Measurements from ENCODE around the gene CLC.

CLC gene

DNA sequence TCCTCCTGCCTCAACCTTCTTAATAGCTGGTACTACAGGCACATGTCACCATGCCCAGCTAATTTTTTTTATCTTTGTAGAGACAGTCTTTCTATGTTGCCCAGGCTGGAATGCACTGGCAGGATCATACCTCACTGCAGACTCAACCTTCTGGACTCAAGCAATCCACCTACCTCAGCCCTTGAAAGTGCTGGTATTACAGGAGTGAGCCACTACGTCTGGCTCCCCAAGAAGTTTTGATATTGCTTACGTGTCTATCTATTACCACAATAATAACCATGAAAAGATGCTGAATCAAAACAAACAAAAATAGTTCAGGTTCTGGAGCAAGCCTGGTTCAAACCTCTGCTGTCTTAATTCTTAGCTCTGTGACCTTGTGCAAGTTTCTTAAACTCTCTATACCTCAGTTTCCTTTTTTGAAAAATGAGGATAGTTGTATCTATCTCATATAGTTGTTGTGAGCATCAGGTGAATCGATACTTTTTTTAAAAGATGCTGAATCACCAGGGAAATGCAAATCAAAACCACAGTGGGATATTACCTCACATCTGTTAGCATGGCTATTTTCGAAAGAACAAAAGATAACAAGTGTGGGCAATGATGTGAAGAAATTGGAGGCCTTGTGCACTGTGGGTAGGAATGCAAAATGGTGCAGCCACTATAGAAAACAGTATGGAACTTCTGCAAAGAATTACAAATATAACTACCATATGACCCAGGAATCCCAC, 21.8 kb upstream of the CLC start:
- DNase-seq (ENCODE audit: extremely low read depth, low read depth) = no peak

GRCh38 chr19:39754971-39755370, 17.1 kb upstream of the CLC start:
- DNase-seq (ENCODE audit: extremely low read depth, low read depth) = no peak
- TF ChIP-seq, protein P1, sequence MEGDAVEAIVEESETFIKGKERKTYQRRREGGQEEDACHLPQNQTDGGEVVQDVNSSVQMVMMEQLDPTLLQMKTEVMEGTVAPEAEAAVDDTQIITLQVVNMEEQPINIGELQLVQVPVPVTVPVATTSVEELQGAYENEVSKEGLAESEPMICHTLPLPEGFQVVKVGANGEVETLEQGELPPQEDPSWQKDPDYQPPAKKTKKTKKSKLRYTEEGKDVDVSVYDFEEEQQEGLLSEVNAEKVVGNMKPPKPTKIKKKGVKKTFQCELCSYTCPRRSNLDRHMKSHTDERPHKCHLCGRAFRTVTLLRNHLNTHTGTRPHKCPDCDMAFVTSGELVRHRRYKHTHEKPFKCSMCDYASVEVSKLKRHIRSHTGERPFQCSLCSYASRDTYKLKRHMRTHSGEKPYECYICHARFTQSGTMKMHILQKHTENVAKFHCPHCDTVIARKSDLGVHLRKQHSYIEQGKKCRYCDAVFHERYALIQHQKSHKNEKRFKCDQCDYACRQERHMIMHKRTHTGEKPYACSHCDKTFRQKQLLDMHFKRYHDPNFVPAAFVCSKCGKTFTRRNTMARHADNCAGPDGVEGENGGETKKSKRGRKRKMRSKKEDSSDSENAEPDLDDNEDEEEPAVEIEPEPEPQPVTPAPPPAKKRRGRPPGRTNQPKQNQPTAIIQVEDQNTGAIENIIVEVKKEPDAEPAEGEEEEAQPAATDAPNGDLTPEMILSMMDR (IDR thresholded peaks at IDR 0.05; ENCODE audit: low read depth, low read length) = no peak

More for the DNA sequence above, 21.8 kb upstream of the CLC start:
- TF ChIP-seq, protein P1 (IDR thresholded peaks at IDR 0.05; ENCODE audit: low read depth, low read length) = no peak

GRCh38 chr19:39754544-39754943, 16.7 kb upstream of the CLC start:
- DNase-seq (ENCODE audit: extremely low read depth, low read depth) = no peak
- TF ChIP-seq, protein P1 (IDR thresholded peaks at IDR 0.05; ENCODE audit: low read depth, low read length) = no peak

DNA sequence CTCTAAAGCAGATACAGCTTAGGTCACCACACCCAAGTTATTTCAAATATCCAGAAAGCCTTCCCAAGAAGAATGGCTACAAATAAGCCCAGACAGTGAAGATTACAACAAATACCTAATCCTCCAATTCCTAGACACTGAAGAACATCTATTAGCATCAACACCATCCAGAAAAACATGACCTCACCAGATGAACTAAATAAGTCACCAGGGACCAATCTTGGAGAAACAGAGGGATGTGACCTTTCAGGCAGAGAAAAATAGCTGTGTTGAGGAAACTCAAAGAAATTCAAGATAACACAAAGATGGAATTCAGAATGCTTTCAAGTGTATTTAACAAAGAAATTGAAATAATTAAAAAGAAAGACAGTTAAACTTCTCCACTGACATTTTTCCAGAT, 15.0 kb upstream of the CLC start:
- no peak for DNase-seq (ENCODE audit: extremely low read depth, low read depth)
- TF ChIP-seq, protein P1 (IDR thresholded peaks at IDR 0.05; ENCODE audit: low read depth, low read length) = no peak

DNA sequence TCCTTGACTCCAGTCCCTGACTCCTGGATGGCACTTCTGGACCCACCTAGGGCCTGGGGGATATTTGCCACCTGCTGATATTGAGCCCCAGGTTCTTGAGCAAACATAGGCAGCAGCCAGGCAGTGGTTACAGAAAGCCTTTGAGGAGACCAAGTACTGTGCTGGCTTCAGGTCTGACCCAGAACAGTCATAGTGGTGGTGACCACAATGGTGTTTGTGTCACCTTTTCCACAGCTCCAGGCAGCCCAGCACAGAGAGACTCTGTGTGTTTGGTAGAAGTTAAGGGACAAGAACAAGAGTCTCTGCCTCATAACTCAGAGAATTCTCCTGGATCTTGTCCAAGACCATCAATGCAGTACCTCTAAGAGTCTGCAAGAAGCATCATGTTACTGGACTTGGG, 14.6 kb upstream of the CLC start:
- TF ChIP-seq, protein P1 (IDR thresholded peaks at IDR 0.05; ENCODE audit: low read depth, low read length) = no peak

DNA sequence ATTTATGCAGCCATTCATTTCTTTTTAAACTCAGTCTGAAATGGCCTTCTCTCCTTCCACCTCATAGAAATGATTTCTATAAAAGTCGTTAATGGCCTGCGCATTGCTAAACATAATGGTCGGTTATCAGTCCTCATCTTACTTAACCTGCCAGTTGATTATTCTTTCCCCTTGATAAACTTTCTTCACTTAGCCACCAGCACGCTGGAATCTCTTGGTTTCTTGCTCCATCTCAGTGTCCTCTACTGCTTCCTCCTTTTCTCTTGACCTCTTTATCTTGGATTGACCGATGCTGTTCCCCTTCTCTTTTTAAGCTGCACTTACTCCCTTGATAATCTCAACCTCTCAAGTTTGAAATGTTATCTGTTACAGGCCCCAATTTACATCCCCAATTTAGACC, 12.2 kb upstream of the CLC start:
- no peak for DNase-seq (ENCODE audit: extremely low read depth, low read depth)
- TF ChIP-seq, protein P1 (IDR thresholded peaks at IDR 0.05; ENCODE audit: low read depth, low read length) = no peak

More for the DNA sequence above, 14.6 kb upstream of the CLC start:
- no peak for DNase-seq (ENCODE audit: extremely low read depth, low read depth)

- DNase-seq (ENCODE audit: extremely low read depth, low read depth) = no peak
- TF ChIP-seq, protein P1 (IDR thresholded peaks at IDR 0.05; ENCODE audit: low read depth, low read length) = no peak
Measured at GRCh38 chr19:39746836-39747529, 9.2 kb upstream of the CLC start.

Measured in AG09319 (cell line).